ENCODE data around the gene ADGRL1. TPM values are rescaled to one million over a fixed set of nuclear protein-coding genes. Genes with fewer than 3 reads are reported as not detected.
"Not testable (repeated sequence)": the region's sequence is repeated elsewhere in the genome, so short reads cannot be mapped to it uniquely, and the experiment has no call there.

The ADGRL1 gene
- polyA plus RNA-seq (2013, experiment 1 of 2) = 36.3 TPM
- polyA plus RNA-seq (2013, experiment 2 of 2) = 28.0 TPM

GRCh38 chr19:14205452-14206287 lies at the start of gene ADGRL1:
Gene ADGRL1, minus strand, starts transcription at chr19:14206169. Its CDS starts 22,567 bp downstream, at chr19:14183602.
- peak within 1 kb of the TSS; percentile 90 for H3K27ac ChIP-seq (ENCODE audit: low read depth, low read length, severe bottlenecking)
- 0 to 1% methylated on average over 29 to 44 of the region's 96 CpGs for WGBS, 2 experiments (ENCODE audit: insufficient coverage in 2 of 2)
- H3K4me1 ChIP-seq (ENCODE audit: control insufficient read depth, insufficient read depth, low read length, poor library complexity, severe bottlenecking); H3K36me3 ChIP-seq (ENCODE audit: control insufficient read depth, insufficient read depth, low read length); H3K9me3 ChIP-seq (ENCODE audit: control insufficient read depth, low read length): not testable (repeated sequence)
- H3K4me3 ChIP-seq (ENCODE audit: extremely low read depth, insufficient read depth, low read length, poor library complexity, severe bottlenecking) = peak within 1 kb of the TSS; percentile 62

GRCh38 chr19:14255316-14255715 lies 49.3 kb upstream of the ADGRL1 start:
- H3K27ac ChIP-seq (ENCODE audit: low read depth, low read length, severe bottlenecking); H3K4me3 ChIP-seq (ENCODE audit: extremely low read depth, insufficient read depth, low read length, poor library complexity, severe bottlenecking); H3K4me1 ChIP-seq (ENCODE audit: control insufficient read depth, insufficient read depth, low read length, poor library complexity, severe bottlenecking); H3K9me3 ChIP-seq (ENCODE audit: control insufficient read depth, low read length); H3K36me3 ChIP-seq (ENCODE audit: control insufficient read depth, insufficient read depth, low read length): not testable (repeated sequence)
- WGBS, 2 experiments (ENCODE audit: insufficient coverage in 2 of 2) = 71% methylated on average over 1 of the region's 1 CpG; no CpG with 5 or more reads in 1 of the 2 experiments

- not testable (repeated sequence) for H3K9me3 ChIP-seq (ENCODE audit: control insufficient read depth, low read length); H3K36me3 ChIP-seq (ENCODE audit: control insufficient read depth, insufficient read depth, low read length); H3K4me3 ChIP-seq (ENCODE audit: extremely low read depth, insufficient read depth, low read length, poor library complexity, severe bottlenecking); H3K4me1 ChIP-seq (ENCODE audit: control insufficient read depth, insufficient read depth, low read length, poor library complexity, severe bottlenecking); H3K27ac ChIP-seq (ENCODE audit: low read depth, low read length, severe bottlenecking)
- 10 to 54% methylated on average over 3 to 4 of the region's 19 CpGs for WGBS, 2 experiments (ENCODE audit: insufficient coverage in 2 of 2)
Observed at GRCh38 chr19:14253822-14254599, 48.0 kb upstream of the ADGRL1 start.

- H3K4me3 ChIP-seq (ENCODE audit: extremely low read depth, insufficient read depth, low read length, poor library complexity, severe bottlenecking); H3K4me1 ChIP-seq (ENCODE audit: control insufficient read depth, insufficient read depth, low read length, poor library complexity, severe bottlenecking); H3K36me3 ChIP-seq (ENCODE audit: control insufficient read depth, insufficient read depth, low read length); H3K27ac ChIP-seq (ENCODE audit: low read depth, low read length, severe bottlenecking); H3K9me3 ChIP-seq (ENCODE audit: control insufficient read depth, low read length): not testable (repeated sequence)
- no CpG with 5 or more reads among the region's 2 CpGs for WGBS, 2 experiments (ENCODE audit: insufficient coverage in 2 of 2)
Observed at GRCh38 chr19:14252136-14252535, 46.2 kb upstream of the ADGRL1 start.

GRCh38 chr19:14250870-14251269 lies 44.9 kb upstream of the ADGRL1 start:
- Histone ChIP-seq H3K4me3 (ENCODE audit: extremely low read depth, insufficient read depth, low read length, poor library complexity, severe bottlenecking) (no peak overlapping the region), H3K27ac (ENCODE audit: low read depth, low read length, severe bottlenecking) (no peak overlapping the region), H3K4me1 (ENCODE audit: control insufficient read depth, insufficient read depth, low read length, poor library complexity, severe bottlenecking) (peaks cover 5% of the 10 kb centered on the region), H3K36me3 (ENCODE audit: control insufficient read depth, insufficient read depth, low read length) (no peaks in the 10 kb centered on the region), H3K9me3 (ENCODE audit: control insufficient read depth, low read length) (no peaks in the 10 kb centered on the region)
- 83 to 89% methylated on average over 4 to 5 of the region's 5 CpGs for WGBS, 2 experiments (ENCODE audit: insufficient coverage in 2 of 2)

- 83 to 98% methylated on average over 6 to 7 of the region's 10 CpGs for WGBS, 2 experiments (ENCODE audit: insufficient coverage in 2 of 2)
Observed at GRCh38 chr19:14250315-14250714, 44.3 kb upstream of the ADGRL1 start.

GRCh38 chr19:14249891-14250290 lies 43.9 kb upstream of the ADGRL1 start:
- H3K27ac ChIP-seq (ENCODE audit: low read depth, low read length, severe bottlenecking); H3K36me3 ChIP-seq (ENCODE audit: control insufficient read depth, insufficient read depth, low read length); H3K4me3 ChIP-seq (ENCODE audit: extremely low read depth, insufficient read depth, low read length, poor library complexity, severe bottlenecking); H3K9me3 ChIP-seq (ENCODE audit: control insufficient read depth, low read length); H3K4me1 ChIP-seq (ENCODE audit: control insufficient read depth, insufficient read depth, low read length, poor library complexity, severe bottlenecking): not testable (repeated sequence)
- WGBS, 2 experiments (ENCODE audit: insufficient coverage in 2 of 2) = no CpG with 5 or more reads among the region's 2 CpGs

More at GRCh38 chr19:14250315-14250714, 44.3 kb upstream of the ADGRL1 start:
- H3K9me3 ChIP-seq (ENCODE audit: control insufficient read depth, low read length); H3K36me3 ChIP-seq (ENCODE audit: control insufficient read depth, insufficient read depth, low read length); H3K4me1 ChIP-seq (ENCODE audit: control insufficient read depth, insufficient read depth, low read length, poor library complexity, severe bottlenecking); H3K4me3 ChIP-seq (ENCODE audit: extremely low read depth, insufficient read depth, low read length, poor library complexity, severe bottlenecking); H3K27ac ChIP-seq (ENCODE audit: low read depth, low read length, severe bottlenecking): not testable (repeated sequence)

GRCh38 chr19:14249012-14249754 lies 43.2 kb upstream of the ADGRL1 start:
- not testable (repeated sequence) for H3K36me3 ChIP-seq (ENCODE audit: control insufficient read depth, insufficient read depth, low read length); H3K4me1 ChIP-seq (ENCODE audit: control insufficient read depth, insufficient read depth, low read length, poor library complexity, severe bottlenecking); H3K9me3 ChIP-seq (ENCODE audit: control insufficient read depth, low read length)
- peak overlapping the region; percentile 76 for H3K27ac ChIP-seq (ENCODE audit: low read depth, low read length, severe bottlenecking)
- WGBS, 2 experiments (ENCODE audit: insufficient coverage in 2 of 2) = 0 to 7% methylated on average over 2 to 6 of the region's 39 CpGs
- H3K4me3 ChIP-seq (ENCODE audit: extremely low read depth, insufficient read depth, low read length, poor library complexity, severe bottlenecking) = peak overlapping the region; percentile 39

- Histone ChIP-seq H3K4me1 (ENCODE audit: control insufficient read depth, insufficient read depth, low read length, poor library complexity, severe bottlenecking) (peaks cover 5% of the 10 kb centered on the region), H3K9me3 (ENCODE audit: control insufficient read depth, low read length) (no peaks in the 10 kb centered on the region), H3K36me3 (ENCODE audit: control insufficient read depth, insufficient read depth, low read length) (no peaks in the 10 kb centered on the region), H3K27ac (ENCODE audit: low read depth, low read length, severe bottlenecking) (peak overlapping the region; percentile 76), H3K4me3 (ENCODE audit: extremely low read depth, insufficient read depth, low read length, poor library complexity, severe bottlenecking) (peak overlapping the region; percentile 39)
- 1 to 2% methylated on average over 11 to 15 of the region's 20 CpGs for WGBS, 2 experiments (ENCODE audit: insufficient coverage in 2 of 2)
Observed at GRCh38 chr19:14248578-14249011, 42.6 kb upstream of the ADGRL1 start.

GRCh38 chr19:14247548-14248471 lies 41.8 kb upstream of the ADGRL1 start:
- H3K9me3 ChIP-seq (ENCODE audit: control insufficient read depth, low read length); H3K4me3 ChIP-seq (ENCODE audit: extremely low read depth, insufficient read depth, low read length, poor library complexity, severe bottlenecking); H3K4me1 ChIP-seq (ENCODE audit: control insufficient read depth, insufficient read depth, low read length, poor library complexity, severe bottlenecking); H3K36me3 ChIP-seq (ENCODE audit: control insufficient read depth, insufficient read depth, low read length): not testable (repeated sequence)
- H3K27ac ChIP-seq (ENCODE audit: low read depth, low read length, severe bottlenecking) = peak overlapping the region; percentile 23
- 0 to 5% methylated on average over 9 to 11 of the region's 38 CpGs for WGBS, 2 experiments (ENCODE audit: insufficient coverage in 2 of 2)
